Measurements from ENCODE around the gene CCDC33. TPM values are rescaled to one million over a fixed set of nuclear protein-coding genes. Genes with fewer than 3 reads are reported as not detected.

Gene CCDC33
- total and polyA plus RNA-seq, 2 experiments from 2014 or later = not detected

- 29 to 31% methylated on average over 5 of the region's 5 CpGs for WGBS, 2 experiments (ENCODE audit: low coverage in 1 of 2, low lambda C conversion rate in 2 of 2, missing lambda C conversion rate in 2 of 2)
- Histone ChIP-seq H3F3A (ENCODE audit: insufficient read depth) (no peaks in the 10 kb centered on the region), H3K79me2 (ENCODE audit: insufficient read depth) (no peaks in the 10 kb centered on the region), H4K20me1 (ENCODE audit: insufficient read depth) (no peaks in the 10 kb centered on the region), H3K4me2 (ENCODE audit: unreplicated experiment) (no peak overlapping the region), H3K27ac (no peak overlapping the region), H3K4me1 (ENCODE audit: insufficient read depth) (no peaks in the 10 kb centered on the region), H3K9me3 (ENCODE audit: low read depth) (no peaks in the 10 kb centered on the region), H3K27me3 (replicated peaks; ENCODE audit: insufficient read depth) (peaks cover 38% of the 10 kb centered on the region), H3K9ac (no peak overlapping the region), H3K36me3 (ENCODE audit: low read depth) (no peaks in the 10 kb centered on the region), H2AFZ (no peak overlapping the region), H3K4me3 (no peak overlapping the region), H3K9me2 (ENCODE audit: insufficient read depth) (0 out of 2 replicates have a peak, but pooled peaks cover 3% of the 10 kb centered on the region)
- DNase-seq = peak; percentile 51
- in situ Hi-C loops (cut with MboI) = no loop called here
- TF ChIP-seq EZH2phosphoT487 (IDR thresholded peaks at IDR 0.05; ENCODE audit: insufficient read depth, low read depth) (no peak), EZH2 (IDR thresholded peaks at IDR 0.05; ENCODE audit: insufficient read depth, poor library complexity, severe bottlenecking) (no peak)
These were observed 29.0 kb downstream of the CCDC33 start for GRCh38 chr15:74265046-74265639.

DNA sequence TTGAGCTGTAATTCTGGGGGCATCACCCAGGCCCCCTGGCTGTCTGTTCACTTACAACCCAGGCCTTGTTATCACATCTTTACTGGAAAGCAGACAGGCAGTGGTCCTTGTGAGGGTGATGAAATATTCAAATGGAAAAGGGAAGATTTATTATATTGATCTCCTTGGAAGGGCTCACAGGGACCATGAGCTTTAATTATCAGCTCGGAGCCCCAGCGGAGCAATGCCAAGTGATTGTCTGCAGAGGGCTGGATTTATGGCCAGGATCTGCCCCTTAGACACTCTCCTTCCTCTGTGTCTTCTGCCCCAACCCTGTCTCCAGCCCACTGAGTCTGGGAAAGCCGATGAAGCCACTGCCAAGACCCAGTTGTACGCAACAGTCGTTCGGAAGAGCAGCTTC is 31.9 kb downstream of the CCDC33 start:
- Histone ChIP-seq H3K4me1 (ENCODE audit: insufficient read depth) (no peaks in the 10 kb centered on the region), H3K4me2 (ENCODE audit: unreplicated experiment) (no peak overlapping the region), H2AFZ (no peak overlapping the region), H3K9ac (no peak overlapping the region), H3K9me3 (ENCODE audit: low read depth) (no peaks in the 10 kb centered on the region), H3F3A (ENCODE audit: insufficient read depth) (no peaks in the 10 kb centered on the region), H3K9me2 (ENCODE audit: insufficient read depth) (0 out of 2 replicates have a peak, but pooled peaks cover 3% of the 10 kb centered on the region), H3K4me3 (no peak overlapping the region), H3K36me3 (ENCODE audit: low read depth) (no peaks in the 10 kb centered on the region), H3K27me3 (replicated peaks; ENCODE audit: insufficient read depth) (peaks cover 33% of the 10 kb centered on the region), H4K20me1 (ENCODE audit: insufficient read depth) (no peaks in the 10 kb centered on the region), H3K79me2 (ENCODE audit: insufficient read depth) (no peaks in the 10 kb centered on the region), H3K27ac (no peak overlapping the region)
- WGBS, 2 experiments (ENCODE audit: low coverage in 1 of 2, low lambda C conversion rate in 2 of 2, missing lambda C conversion rate in 2 of 2) = 50 to 52% methylated on average over 6 of the region's 6 CpGs
- TF ChIP-seq EZH2phosphoT487 (IDR thresholded peaks at IDR 0.05; ENCODE audit: insufficient read depth, low read depth) (no peak), EZH2 (IDR thresholded peaks at IDR 0.05; ENCODE audit: insufficient read depth, poor library complexity, severe bottlenecking) (no peak)
- DNase-seq = no peak
- in situ Hi-C loops (cut with MboI) = no loop called here

DNA sequence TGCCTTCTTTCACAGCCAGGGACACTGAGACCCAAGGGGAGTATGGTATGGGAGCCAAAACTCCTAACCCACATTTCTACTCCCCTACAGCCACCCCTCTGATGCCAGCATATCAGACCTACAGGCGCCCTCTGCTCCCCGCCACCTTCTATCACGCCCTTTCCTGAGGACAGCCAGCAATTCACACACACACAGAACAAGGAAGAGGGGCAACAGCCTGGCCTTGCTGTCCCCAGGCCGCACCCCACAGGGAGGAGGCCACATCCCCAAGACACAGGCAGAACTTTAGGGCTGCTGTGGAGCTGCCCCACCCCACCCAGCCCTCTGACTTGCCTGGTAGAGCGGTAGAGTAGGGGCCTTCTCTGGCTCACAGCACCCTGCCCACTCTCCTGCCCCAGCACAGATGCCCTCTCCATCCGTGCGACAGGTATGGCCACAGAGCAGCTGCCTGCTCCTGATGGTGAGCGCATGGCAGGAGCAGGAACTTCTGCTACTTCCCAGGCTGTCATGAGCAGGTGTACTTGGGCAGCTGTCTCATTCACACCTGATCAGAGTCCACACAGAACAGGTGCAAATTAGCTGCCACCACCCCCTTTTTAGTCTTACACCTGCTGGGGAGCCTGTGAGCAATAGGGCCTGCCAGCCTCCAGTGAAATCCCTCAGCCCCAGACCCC is 33.4 kb downstream of the CCDC33 start:
- no peak overlapping the region for H3K4me3 ChIP-seq
- no peaks in the 10 kb centered on the region for H3K4me1 ChIP-seq (ENCODE audit: insufficient read depth)
- TF ChIP-seq EZH2 (IDR thresholded peaks at IDR 0.05; ENCODE audit: insufficient read depth, poor library complexity, severe bottlenecking) (no peak), EZH2phosphoT487 (IDR thresholded peaks at IDR 0.05; ENCODE audit: insufficient read depth, low read depth) (no peak)
- H3K9me2 ChIP-seq (ENCODE audit: insufficient read depth) = 0 out of 2 replicates have a peak, but pooled peaks cover 3% of the 10 kb centered on the region
- peaks cover 31% of the 10 kb centered on the region for H3K27me3 ChIP-seq (replicated peaks; ENCODE audit: insufficient read depth)
- no peaks in the 10 kb centered on the region for H3F3A ChIP-seq (ENCODE audit: insufficient read depth)
- H3K27ac ChIP-seq = no peak overlapping the region
- no peak overlapping the region for H2AFZ ChIP-seq
- no peak overlapping the region for H3K4me2 ChIP-seq (ENCODE audit: unreplicated experiment)
- no peaks in the 10 kb centered on the region for H3K79me2 ChIP-seq (ENCODE audit: insufficient read depth)
- in situ Hi-C loops (cut with MboI) = no loop called here
- H3K9ac ChIP-seq = no peak overlapping the region
- H3K36me3 ChIP-seq (ENCODE audit: low read depth) = no peaks in the 10 kb centered on the region
- WGBS, 2 experiments (ENCODE audit: low coverage in 1 of 2, low lambda C conversion rate in 2 of 2, missing lambda C conversion rate in 2 of 2) = 53 to 61% methylated on average over 7 to 8 of the region's 8 CpGs
- no peaks in the 10 kb centered on the region for H4K20me1 ChIP-seq (ENCODE audit: insufficient read depth)
- no peak for DNase-seq
- H3K9me3 ChIP-seq (ENCODE audit: low read depth) = no peaks in the 10 kb centered on the region

DNA sequence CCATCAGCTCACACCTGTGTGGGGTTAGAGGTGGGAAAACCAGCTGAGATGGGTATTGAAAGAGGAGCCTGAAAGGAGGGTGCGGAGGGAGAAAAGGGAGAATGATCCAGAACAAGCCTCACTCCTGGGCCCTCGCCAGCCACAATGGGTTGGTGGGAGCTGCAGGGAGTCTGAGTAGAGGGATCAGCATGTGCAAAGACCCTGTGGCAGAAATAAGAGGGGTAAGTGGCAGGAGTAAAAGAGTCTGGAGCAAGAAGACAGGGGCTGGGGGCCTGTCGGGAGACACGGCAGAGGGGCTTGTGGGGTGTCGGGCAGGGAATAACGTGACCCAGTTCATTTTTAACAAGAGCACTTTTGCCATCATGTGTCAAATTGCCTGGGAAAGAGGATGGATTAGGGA is 34.0 kb downstream of the CCDC33 start:
- H3K27me3 ChIP-seq (replicated peaks; ENCODE audit: insufficient read depth) = peaks cover 27% of the 10 kb centered on the region
- H2AFZ ChIP-seq = no peak overlapping the region
- no peak overlapping the region for H3K4me3 ChIP-seq
- no peak for DNase-seq
- H3F3A ChIP-seq (ENCODE audit: insufficient read depth) = no peaks in the 10 kb centered on the region
- H4K20me1 ChIP-seq (ENCODE audit: insufficient read depth) = no peaks in the 10 kb centered on the region
- 51 to 70% methylated on average over 6 of the region's 6 CpGs for WGBS, 2 experiments (ENCODE audit: low coverage in 1 of 2, low lambda C conversion rate in 2 of 2, missing lambda C conversion rate in 2 of 2)
- no peak overlapping the region for H3K27ac ChIP-seq
- H3K36me3 ChIP-seq (ENCODE audit: low read depth) = no peaks in the 10 kb centered on the region
- H3K9ac ChIP-seq = no peak overlapping the region
- in situ Hi-C loops (cut with MboI) = no loop called here
- H3K9me2 ChIP-seq (ENCODE audit: insufficient read depth) = 0 out of 2 replicates have a peak, but pooled peaks cover 2% of the 10 kb centered on the region
- H3K4me1 ChIP-seq (ENCODE audit: insufficient read depth) = no peaks in the 10 kb centered on the region
- H3K4me2 ChIP-seq (ENCODE audit: unreplicated experiment) = no peak overlapping the region
- no peaks in the 10 kb centered on the region for H3K9me3 ChIP-seq (ENCODE audit: low read depth)
- no peak for TF ChIP-seq EZH2phosphoT487 (IDR thresholded peaks at IDR 0.05; ENCODE audit: insufficient read depth, low read depth)
- no peak for TF ChIP-seq EZH2 (IDR thresholded peaks at IDR 0.05; ENCODE audit: insufficient read depth, poor library complexity, severe bottlenecking)
- no peaks in the 10 kb centered on the region for H3K79me2 ChIP-seq (ENCODE audit: insufficient read depth)
